GM23338 (cell line): Measurements from ENCODE around the gene TMEM132D. TPM values are rescaled to one million over a fixed set of nuclear protein-coding genes. Genes with fewer than 3 reads are reported as not detected.

ENCODE experiments used
- ATAC-seq: fragments of 200-7000 bp; cut with Tn5 transposase; 3 replicates; pipeline ENCODE4 v1.9.1; 2020
- DNase-seq: peaks from one replicate; pipeline ENCODE4 v3.0.0-alpha.2; 2015; ENCODE audit warnings: low spot score
- H2AFZ ChIP-seq: fragments of 200-600 bp; sonication (generic); 2 replicates; pipeline ENCODE4 v1.8.0; 2016; ENCODE audit warnings: antibody characterized with exemption, mild to moderate bottlenecking, moderate library complexity
- H3F3A ChIP-seq: fragments of 200-600 bp; sonication (generic); replicated peaks from 2 replicates; pipeline ENCODE4 v1.8.0; 2017; ENCODE audit warnings: antibody characterized with exemption, mixed run types, low read depth
- H3K27ac ChIP-seq: fragments of 200-600 bp; sonication (generic); 2 replicates; pipeline ENCODE4 v1.6.1; 2016; ENCODE audit warnings: low read depth
- H3K27me3 ChIP-seq: fragments of 200-600 bp; sonication (generic); 2 replicates; pipeline ENCODE4 v1.8.0; 2016; ENCODE audit warnings: mild to moderate bottlenecking, mixed run types, moderate library complexity; ENCODE audit not compliant: insufficient read depth
- H3K36me3 ChIP-seq: fragments of 200-600 bp; sonication (generic); 2 replicates; pipeline ENCODE4 v1.8.0; 2016; ENCODE audit warnings: mild to moderate bottlenecking; ENCODE audit not compliant: insufficient read depth
- H3K4me1 ChIP-seq: fragments of 200-600 bp; sonication (generic); 2 replicates; pipeline ENCODE4 v1.8.0; 2016; ENCODE audit warnings: mild to moderate bottlenecking, moderate library complexity; ENCODE audit not compliant: insufficient read depth
- H3K4me2 ChIP-seq: fragments of 200-600 bp; sonication (generic); 2 replicates; pipeline ENCODE4 v1.7.1; 2017; ENCODE audit warnings: mixed run types
- H3K4me3 ChIP-seq: fragments of 200-600 bp; sonication (generic); 2 replicates; pipeline ENCODE4 v1.6.1; 2016; ENCODE audit warnings: mixed run types
- H3K79me2 ChIP-seq: fragments of 200-600 bp; sonication (generic); replicated peaks from 2 replicates; pipeline ENCODE4 v1.8.0; 2017; ENCODE audit warnings: mild to moderate bottlenecking; ENCODE audit not compliant: insufficient read depth
- H3K9me2 ChIP-seq: fragments of 200-600 bp; sonication (generic); 2 replicates; pipeline ENCODE4 v1.8.0; 2017; ENCODE audit not compliant: insufficient read depth
- H4K20me1 ChIP-seq: fragments of 200-600 bp; sonication (generic); replicated peaks from 2 replicates; pipeline ENCODE4 v1.8.0; 2017; ENCODE audit warnings: mild to moderate bottlenecking; ENCODE audit not compliant: insufficient read depth
- H3K27ac Mint-ChIP-seq: 2 replicates; pipeline ENCODE4 v1.8.0; 2020; ENCODE audit warnings: inconsistent platforms, mild to moderate bottlenecking, moderate library complexity, mixed read lengths
- H3K27me3 Mint-ChIP-seq: 3 replicates; pipeline ENCODE4 v1.8.0; 2022; ENCODE audit warnings: low read depth, mild to moderate bottlenecking, moderate library complexity, mixed read lengths, inconsistent platforms; ENCODE audit not compliant: insufficient read depth, poor library complexity
- H3K36me3 Mint-ChIP-seq: 3 replicates; pipeline ENCODE4 v1.8.0; 2021; ENCODE audit warnings: low read depth, mild to moderate bottlenecking, inconsistent platforms, moderate library complexity, mixed read lengths
- H3K4me1 Mint-ChIP-seq: 3 replicates; pipeline ENCODE4 v1.8.0; 2020; ENCODE audit warnings: mild to moderate bottlenecking, inconsistent platforms, mixed read lengths
- H3K4me3 Mint-ChIP-seq: 3 replicates; pipeline ENCODE4 v1.8.0; 2021; ENCODE audit warnings: moderate library complexity, mild to moderate bottlenecking, inconsistent platforms, mixed read lengths
- H3K9me3 Mint-ChIP-seq: 3 replicates; pipeline ENCODE4 v1.8.0; 2020; ENCODE audit warnings: moderate library complexity, mild to moderate bottlenecking, inconsistent platforms, mixed read lengths
- CREB1 ChIP-seq: fragments of 250-450 bp; sonication (Bioruptor Pico); IDR thresholded peaks from 2 replicates; pipeline ENCODE4 v1.5.0; 2020; ENCODE audit warnings: low read depth, mild to moderate bottlenecking, moderate library complexity
- EZH2 ChIP-seq: fragments of 200-600 bp; sonication (generic); IDR thresholded peaks from one replicate; pipeline ENCODE4 v1.8.0; 2017; ENCODE audit warnings: antibody characterized with exemption, mild to moderate bottlenecking, low read depth; ENCODE audit not compliant: unreplicated experiment
- EZH2phosphoT487 ChIP-seq: fragments of 200-600 bp; sonication (generic); IDR thresholded peaks from one replicate; pipeline ENCODE4 v1.8.1; 2018; ENCODE audit warnings: antibody characterized with exemption; ENCODE audit not compliant: unreplicated experiment
- JUNB ChIP-seq: IDR thresholded peaks from one replicate; pipeline ENCODE4 v1.6.1; 2016; ENCODE audit warnings: antibody characterized with exemption; ENCODE audit not compliant: unreplicated experiment
- NANOG ChIP-seq: IDR thresholded peaks from 2 replicates; pipeline ENCODE4 v1.6.1; 2016; ENCODE audit warnings: antibody characterized with exemption, borderline replicate concordance
- POLR2AphosphoS5 ChIP-seq: IDR thresholded peaks from 2 replicates; pipeline ENCODE4 v1.6.1; 2016; ENCODE audit warnings: antibody characterized with exemption, low read depth
- REST ChIP-seq: IDR thresholded peaks from one replicate; pipeline ENCODE4 v1.6.1; 2018; ENCODE audit warnings: antibody characterized with exemption; ENCODE audit not compliant: unreplicated experiment
- STAT1 ChIP-seq: IDR thresholded peaks from one replicate; pipeline ENCODE4 v1.6.1; 2016; ENCODE audit warnings: antibody characterized with exemption; ENCODE audit not compliant: unreplicated experiment
- ZNF114 ChIP-seq: fragments of 250-450 bp; sonication (Bioruptor Pico); IDR thresholded peaks from 2 replicates; pipeline ENCODE4 v1.5.0; 2020; ENCODE audit warnings: mild to moderate bottlenecking, moderate library complexity
- ZNF331 ChIP-seq: fragments of 250-450 bp; sonication (Bioruptor Pico); IDR thresholded peaks from 2 replicates; pipeline ENCODE4 v1.5.0; 2020; ENCODE audit warnings: low read depth, mild to moderate bottlenecking, moderate library complexity
- polyA plus RNA-seq: library from polyadenylated mRNA; unstranded; fragments of >200 nt; fragmentation: Nextera tagmentation; extraction: Ambion mirVana; gene quantifications from 2 replicates; pipeline ENCODE4 v1.2.1, GENCODE V29; 2016
- total RNA-seq: library from RNA; depleted of rRNA; stranded (reverse); fragments of >200 nt; shearing (Covaris generic); gene quantifications from 2 replicates; pipeline ENCODE4 v1.2.3, GENCODE V29; 2014
- TF ChIP-seq, protein P1 (sequence below): IDR thresholded peaks from 2 replicates; pipeline ENCODE4 v1.6.1; 2016; ENCODE audit warnings: antibody characterized with exemption
- TF ChIP-seq, protein P2 (sequence below), 2 experiments: fragments of 200-600 bp in 1 of 2; sonication (generic) in 1 of 2; conservative IDR thresholded peaks; 2 replicates each; pipeline versions ENCODE4 v1.5.1 to v1.6.1; 2016 to 2017; ENCODE audit warnings: antibody characterized with exemption in 2 of 2, low read depth in 2 of 2, mild to moderate bottlenecking in 2 of 2, moderate library complexity in 1 of 2
- TF ChIP-seq, protein P3 (sequence below): fragments of 250-450 bp; sonication (Bioruptor Pico); IDR thresholded peaks from 2 replicates; pipeline ENCODE4 v1.5.0; 2020; ENCODE audit warnings: mild to moderate bottlenecking, moderate library complexity

The TMEM132D gene
- total and polyA plus RNA-seq, 2 experiments from 2014 or later, result 0.44 to 5.3 TPM

- Histone ChIP-seq H3K9me2 (no peaks in the 10 kb centered on the region), H3K4me2 (no peak overlapping the region), H4K20me1 (no peaks in the 10 kb centered on the region), H3K27me3 (no peaks in the 10 kb centered on the region), H3K27ac (no peak overlapping the region), H3K4me1 (no peaks in the 10 kb centered on the region), H3K79me2 (no peaks in the 10 kb centered on the region), H2AFZ (no peak overlapping the region), H3F3A (no peaks in the 10 kb centered on the region), H3K36me3 (peaks cover 8% of the 10 kb centered on the region; the same call in 1 of the 2 replicates), H3K4me3 (no peak overlapping the region)
- Mint-ChIP-seq H3K36me3 (peaks cover 28% of the 10 kb centered on the region), H3K9me3 (peaks cover 92% of the 10 kb centered on the region), H3K27ac (no peak overlapping the region), H3K27me3 (peaks cover 3% of the 10 kb centered on the region), H3K4me1 (no peaks in the 10 kb centered on the region), H3K4me3 (no peak overlapping the region)
- TF ChIP-seq ZNF114 (CRISPR knock-in tag), result no peak
- TF ChIP-seq JUNB, result no peak
- TF ChIP-seq, protein P1, sequence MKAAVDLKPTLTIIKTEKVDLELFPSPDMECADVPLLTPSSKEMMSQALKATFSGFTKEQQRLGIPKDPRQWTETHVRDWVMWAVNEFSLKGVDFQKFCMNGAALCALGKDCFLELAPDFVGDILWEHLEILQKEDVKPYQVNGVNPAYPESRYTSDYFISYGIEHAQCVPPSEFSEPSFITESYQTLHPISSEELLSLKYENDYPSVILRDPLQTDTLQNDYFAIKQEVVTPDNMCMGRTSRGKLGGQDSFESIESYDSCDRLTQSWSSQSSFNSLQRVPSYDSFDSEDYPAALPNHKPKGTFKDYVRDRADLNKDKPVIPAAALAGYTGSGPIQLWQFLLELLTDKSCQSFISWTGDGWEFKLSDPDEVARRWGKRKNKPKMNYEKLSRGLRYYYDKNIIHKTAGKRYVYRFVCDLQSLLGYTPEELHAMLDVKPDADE, result no peak
- TF ChIP-seq ZNF331 (CRISPR knock-in tag), result no peak
- no peak for TF ChIP-seq POLR2AphosphoS5
- no peak for TF ChIP-seq EZH2phosphoT487
- no peak for TF ChIP-seq EZH2
- TF ChIP-seq CREB1, result no peak
- TF ChIP-seq NANOG, result no peak
- TF ChIP-seq, protein P2, sequence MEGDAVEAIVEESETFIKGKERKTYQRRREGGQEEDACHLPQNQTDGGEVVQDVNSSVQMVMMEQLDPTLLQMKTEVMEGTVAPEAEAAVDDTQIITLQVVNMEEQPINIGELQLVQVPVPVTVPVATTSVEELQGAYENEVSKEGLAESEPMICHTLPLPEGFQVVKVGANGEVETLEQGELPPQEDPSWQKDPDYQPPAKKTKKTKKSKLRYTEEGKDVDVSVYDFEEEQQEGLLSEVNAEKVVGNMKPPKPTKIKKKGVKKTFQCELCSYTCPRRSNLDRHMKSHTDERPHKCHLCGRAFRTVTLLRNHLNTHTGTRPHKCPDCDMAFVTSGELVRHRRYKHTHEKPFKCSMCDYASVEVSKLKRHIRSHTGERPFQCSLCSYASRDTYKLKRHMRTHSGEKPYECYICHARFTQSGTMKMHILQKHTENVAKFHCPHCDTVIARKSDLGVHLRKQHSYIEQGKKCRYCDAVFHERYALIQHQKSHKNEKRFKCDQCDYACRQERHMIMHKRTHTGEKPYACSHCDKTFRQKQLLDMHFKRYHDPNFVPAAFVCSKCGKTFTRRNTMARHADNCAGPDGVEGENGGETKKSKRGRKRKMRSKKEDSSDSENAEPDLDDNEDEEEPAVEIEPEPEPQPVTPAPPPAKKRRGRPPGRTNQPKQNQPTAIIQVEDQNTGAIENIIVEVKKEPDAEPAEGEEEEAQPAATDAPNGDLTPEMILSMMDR (conservative IDR thresholded peaks at IDR 0.05; ENCODE audit: low read depth in 2 of 2), result no peak
- no peak for TF ChIP-seq REST
- TF ChIP-seq, protein P3, sequence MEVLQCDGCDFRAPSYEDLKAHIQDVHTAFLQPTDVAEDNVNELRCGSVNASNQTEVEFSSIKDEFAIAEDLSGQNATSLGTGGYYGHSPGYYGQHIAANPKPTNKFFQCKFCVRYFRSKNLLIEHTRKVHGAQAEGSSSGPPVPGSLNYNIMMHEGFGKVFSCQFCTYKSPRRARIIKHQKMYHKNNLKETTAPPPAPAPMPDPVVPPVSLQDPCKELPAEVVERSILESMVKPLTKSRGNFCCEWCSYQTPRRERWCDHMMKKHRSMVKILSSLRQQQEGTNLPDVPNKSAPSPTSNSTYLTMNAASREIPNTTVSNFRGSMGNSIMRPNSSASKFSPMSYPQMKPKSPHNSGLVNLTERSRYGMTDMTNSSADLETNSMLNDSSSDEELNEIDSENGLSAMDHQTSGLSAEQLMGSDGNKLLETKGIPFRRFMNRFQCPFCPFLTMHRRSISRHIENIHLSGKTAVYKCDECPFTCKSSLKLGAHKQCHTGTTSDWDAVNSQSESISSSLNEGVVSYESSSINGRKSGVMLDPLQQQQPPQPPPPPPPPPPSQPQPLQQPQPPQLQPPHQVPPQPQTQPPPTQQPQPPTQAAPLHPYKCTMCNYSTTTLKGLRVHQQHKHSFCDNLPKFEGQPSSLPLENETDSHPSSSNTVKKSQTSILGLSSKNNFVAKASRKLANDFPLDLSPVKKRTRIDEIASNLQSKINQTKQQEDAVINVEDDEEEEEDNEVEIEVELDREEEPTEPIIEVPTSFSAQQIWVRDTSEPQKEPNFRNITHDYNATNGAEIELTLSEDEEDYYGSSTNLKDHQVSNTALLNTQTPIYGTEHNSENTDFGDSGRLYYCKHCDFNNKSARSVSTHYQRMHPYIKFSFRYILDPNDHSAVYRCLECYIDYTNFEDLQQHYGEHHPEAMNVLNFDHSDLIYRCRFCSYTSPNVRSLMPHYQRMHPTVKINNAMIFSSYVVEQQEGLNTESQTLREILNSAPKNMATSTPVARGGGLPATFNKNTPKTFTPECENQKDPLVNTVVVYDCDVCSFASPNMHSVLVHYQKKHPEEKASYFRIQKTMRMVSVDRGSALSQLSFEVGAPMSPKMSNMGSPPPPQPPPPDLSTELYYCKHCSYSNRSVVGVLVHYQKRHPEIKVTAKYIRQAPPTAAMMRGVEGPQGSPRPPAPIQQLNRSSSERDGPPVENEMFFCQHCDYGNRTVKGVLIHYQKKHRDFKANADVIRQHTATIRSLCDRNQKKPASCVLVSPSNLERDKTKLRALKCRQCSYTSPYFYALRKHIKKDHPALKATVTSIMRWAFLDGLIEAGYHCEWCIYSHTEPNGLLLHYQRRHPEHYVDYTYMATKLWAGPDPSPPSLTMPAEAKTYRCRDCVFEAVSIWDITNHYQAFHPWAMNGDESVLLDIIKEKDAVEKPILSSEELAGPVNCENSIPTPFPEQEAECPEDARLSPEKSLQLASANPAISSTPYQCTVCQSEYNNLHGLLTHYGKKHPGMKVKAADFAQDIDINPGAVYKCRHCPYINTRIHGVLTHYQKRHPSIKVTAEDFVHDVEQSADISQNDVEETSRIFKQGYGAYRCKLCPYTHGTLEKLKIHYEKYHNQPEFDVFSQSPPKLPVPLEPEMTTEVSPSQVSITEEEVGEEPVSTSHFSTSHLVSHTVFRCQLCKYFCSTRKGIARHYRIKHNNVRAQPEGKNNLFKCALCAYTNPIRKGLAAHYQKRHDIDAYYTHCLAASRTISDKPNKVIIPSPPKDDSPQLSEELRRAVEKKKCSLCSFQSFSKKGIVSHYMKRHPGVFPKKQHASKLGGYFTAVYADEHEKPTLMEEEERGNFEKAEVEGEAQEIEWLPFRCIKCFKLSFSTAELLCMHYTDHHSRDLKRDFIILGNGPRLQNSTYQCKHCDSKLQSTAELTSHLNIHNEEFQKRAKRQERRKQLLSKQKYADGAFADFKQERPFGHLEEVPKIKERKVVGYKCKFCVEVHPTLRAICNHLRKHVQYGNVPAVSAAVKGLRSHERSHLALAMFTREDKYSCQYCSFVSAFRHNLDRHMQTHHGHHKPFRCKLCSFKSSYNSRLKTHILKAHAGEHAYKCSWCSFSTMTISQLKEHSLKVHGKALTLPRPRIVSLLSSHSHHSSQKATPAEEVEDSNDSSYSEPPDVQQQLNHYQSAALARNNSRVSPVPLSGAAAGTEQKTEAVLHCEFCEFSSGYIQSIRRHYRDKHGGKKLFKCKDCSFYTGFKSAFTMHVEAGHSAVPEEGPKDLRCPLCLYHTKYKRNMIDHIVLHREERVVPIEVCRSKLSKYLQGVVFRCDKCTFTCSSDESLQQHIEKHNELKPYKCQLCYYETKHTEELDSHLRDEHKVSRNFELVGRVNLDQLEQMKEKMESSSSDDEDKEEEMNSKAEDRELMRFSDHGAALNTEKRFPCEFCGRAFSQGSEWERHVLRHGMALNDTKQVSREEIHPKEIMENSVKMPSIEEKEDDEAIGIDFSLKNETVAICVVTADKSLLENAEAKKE (CRISPR knock-in tag), result no peak
- no peak for TF ChIP-seq STAT1
- peak; percentile 2 for DNase-seq
- no peak for ATAC-seq
Measured at GRCh38 chr12:129701631-129702101, 202.2 kb downstream of the TMEM132D start.
